Left ventricle myocardium inferior (tissue), 1 donor: ENCODE measurements around the gene CORO2A. TPM values are rescaled to one million over a fixed set of nuclear protein-coding genes. Genes with fewer than 3 reads are reported as not detected.
A peak's percentile ranks its signal among the peaks of the same experiment; 100 is the strongest.
"Not testable (repeated sequence)": the region's sequence is repeated elsewhere in the genome, so short reads cannot be mapped to it uniquely, and the experiment has no call there.

Experiments
- DNase-seq: peaks from one replicate; pipeline ENCODE4 v3.0.0-alpha.2; 2020
- H3K27ac ChIP-seq: fragments of 200-600 bp; replicated peaks from 2 replicates; pipeline ENCODE4 v1.8.0; 2021
- H3K27me3 ChIP-seq: fragments of 200-600 bp; 2 replicates; pipeline ENCODE4 v1.8.0; 2021; ENCODE audit warnings: low read depth
- H3K36me3 ChIP-seq: fragments of 200-600 bp; 2 replicates; pipeline ENCODE4 v1.8.0; 2021
- H3K4me1 ChIP-seq: fragments of 200-600 bp; 2 replicates; pipeline ENCODE4 v1.8.0; 2021
- H3K4me3 ChIP-seq: fragments of 200-600 bp; 2 replicates; pipeline ENCODE4 v1.8.0; 2021; ENCODE audit warnings: mild to moderate bottlenecking, moderate library complexity
- H3K9me3 ChIP-seq: fragments of 200-600 bp; replicated peaks from 2 replicates; pipeline ENCODE4 v1.8.0; 2021
- CTCF ChIP-seq: fragments of 200-600 bp; IDR thresholded peaks from 2 replicates; pipeline ENCODE4 v1.8.0; 2021; ENCODE audit warnings: antibody characterized with exemption, mild to moderate bottlenecking, borderline replicate concordance
- intact Hi-C: fragments of 100-400 bp; cut with micrococcal nuclease; formaldehyde crosslinking; loops from one replicate; pipeline ENCODE4 v1.11.0; 2022
- total RNA-seq: library from RNA; stranded (reverse); fragmentation: NEBNext Ultra II Directional; extraction: Animal tissue kit (Norgen Biotek cat#: 25700); gene quantifications from one replicate; pipeline ENCODE4 v1.2.1, GENCODE V29; 2021
- donor health status: DM: no; HTN: yes; CAD: no; lungs with severe emphysema.

CORO2A gene
- total RNA-seq, 1 donor from 2014 or later, result 0.14 TPM

- TF ChIP-seq CTCF, result no peak
- peaks cover 74% of the 10 kb centered on the region for H3K36me3 ChIP-seq
- H3K27me3 ChIP-seq, result no peaks in the 10 kb centered on the region
- no peak overlapping the region for H3K27ac ChIP-seq
- DNase-seq, result no peak
- H3K4me1 ChIP-seq, result no peaks in the 10 kb centered on the region
- no peak overlapping the region for H3K4me3 ChIP-seq
- no peaks in the 10 kb centered on the region for H3K9me3 ChIP-seq
- intact Hi-C loops, result no loop called here
Measured at GRCh38 chr9:98081477-98082219, 110.8 kb downstream of the CORO2A start.

GRCh38 chr9:98080780-98081179 is 111.7 kb downstream of the CORO2A start:
- no peak for DNase-seq
- no peak for TF ChIP-seq CTCF
- no peak overlapping the region for H3K4me3 ChIP-seq
- intact Hi-C loops, result no loop called here
- H3K4me1 ChIP-seq, result peaks cover 3% of the 10 kb centered on the region
- no peak overlapping the region for H3K27ac ChIP-seq
- no peaks in the 10 kb centered on the region for H3K9me3 ChIP-seq
- H3K36me3 ChIP-seq, result peaks cover 74% of the 10 kb centered on the region
- H3K27me3 ChIP-seq, result no peaks in the 10 kb centered on the region

GRCh38 chr9:98080326-98080725 is 112.1 kb downstream of the CORO2A start:
- intact Hi-C loops, result no loop called here
- DNase-seq, result no peak
- Histone ChIP-seq H3K9me3 (no peaks in the 10 kb centered on the region), H3K27me3 (no peaks in the 10 kb centered on the region), H3K36me3 (peaks cover 74% of the 10 kb centered on the region), H3K27ac (no peak overlapping the region), H3K4me1 (peaks cover 7% of the 10 kb centered on the region), H3K4me3 (no peak overlapping the region)
- no peak for TF ChIP-seq CTCF

- intact Hi-C loops, result loop anchor here (10.0 kb wide), 1 partner anchor 176 kb away; the partner anchor contains the start of gene TBC1D2
- Histone ChIP-seq H3K27ac (no peak overlapping the region), H3K9me3 (no peaks in the 10 kb centered on the region), H3K27me3 (no peaks in the 10 kb centered on the region), H3K4me3 (no peak overlapping the region), H3K4me1 (peaks cover 21% of the 10 kb centered on the region), H3K36me3 (peaks cover 62% of the 10 kb centered on the region)
- no peak for TF ChIP-seq CTCF
- DNase-seq, result no peak
Measured at GRCh38 chr9:98078895-98079294, 113.5 kb downstream of the CORO2A start.

GRCh38 chr9:98076514-98076890 is 115.9 kb downstream of the CORO2A start:
- intact Hi-C loops, result loop anchor here (10.0 kb wide), 1 partner anchor 178 kb away; the partner anchor contains the start of gene TBC1D2
- Histone ChIP-seq H3K4me1 (peaks cover 21% of the 10 kb centered on the region), H3K36me3 (peaks cover 39% of the 10 kb centered on the region)
- H3K27ac ChIP-seq, H3K9me3 ChIP-seq, H3K4me3 ChIP-seq, DNase-seq, H3K27me3 ChIP-seq: not testable (repeated sequence)

- H3K27ac ChIP-seq, result peak overlapping the region; percentile 24
- H3K36me3 ChIP-seq, result peaks cover 28% of the 10 kb centered on the region
- intact Hi-C loops, result loop anchor here (10.0 kb wide), 1 partner anchor 179 kb away; the partner anchor contains the start of gene TBC1D2
Measured at GRCh38 chr9:98075332-98075805, 117.1 kb downstream of the CORO2A start.

More at GRCh38 chr9:98075332-98075805, 117.1 kb downstream of the CORO2A start:
- Histone ChIP-seq H3K27me3 (no peaks in the 10 kb centered on the region), H3K4me3 (no peak overlapping the region), H3K9me3 (no peaks in the 10 kb centered on the region), H3K4me1 (peaks cover 21% of the 10 kb centered on the region)
- no peak for DNase-seq
- no peak for TF ChIP-seq CTCF
